ENCODE results near the gene KRTAP9-1.
"Not testable (repeated sequence)": the region's sequence is repeated elsewhere in the genome, so short reads cannot be mapped to it uniquely, and the experiment has no call there.

KRTAP9-1 gene, protein sequence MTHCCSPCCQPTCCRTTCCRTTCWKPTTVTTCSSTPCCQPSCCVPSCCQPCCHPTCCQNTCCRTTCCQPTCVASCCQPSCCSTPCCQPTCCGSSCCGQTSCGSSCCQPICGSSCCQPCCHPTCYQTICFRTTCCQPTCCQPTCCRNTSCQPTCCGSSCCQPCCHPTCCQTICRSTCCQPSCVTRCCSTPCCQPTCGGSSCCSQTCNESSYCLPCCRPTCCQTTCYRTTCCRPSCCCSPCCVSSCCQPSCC

DNA sequence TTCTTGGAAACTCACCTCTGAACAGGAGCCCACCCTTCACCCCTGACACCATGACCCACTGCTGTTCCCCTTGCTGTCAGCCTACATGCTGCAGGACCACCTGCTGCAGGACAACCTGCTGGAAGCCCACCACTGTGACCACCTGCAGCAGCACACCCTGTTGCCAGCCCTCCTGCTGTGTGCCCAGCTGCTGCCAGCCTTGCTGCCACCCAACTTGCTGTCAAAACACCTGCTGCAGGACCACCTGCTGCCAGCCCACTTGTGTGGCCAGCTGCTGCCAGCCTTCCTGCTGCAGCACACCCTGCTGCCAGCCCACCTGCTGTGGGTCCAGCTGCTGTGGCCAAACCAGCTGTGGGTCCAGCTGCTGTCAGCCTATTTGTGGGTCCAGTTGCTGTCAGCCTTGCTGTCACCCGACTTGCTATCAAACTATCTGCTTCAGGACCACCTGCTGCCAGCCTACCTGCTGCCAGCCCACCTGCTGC lies at the start of gene KRTAP9-1:
Gene KRTAP9-1, plus strand, starts transcription at position 51 of the 482 bp plus-strand sequence. Its CDS starts 0 bp downstream, at position 51.
- not testable (repeated sequence) for H3K27ac ChIP-seq (ENCODE audit: low read length); DNase-seq (ENCODE audit: low read depth, low spot score); H3K4me3 ChIP-seq (ENCODE audit: low read length); H3K4me1 ChIP-seq (ENCODE audit: control insufficient read depth, insufficient read depth, low read length); H3K27me3 ChIP-seq (ENCODE audit: control insufficient read depth, insufficient read depth, low read length); H3K9me3 ChIP-seq (ENCODE audit: control insufficient read depth, insufficient read depth, low read length); H3K36me3 ChIP-seq (ENCODE audit: control insufficient read depth, insufficient read depth, low read length)
- WGBS (ENCODE audit: insufficient coverage, insufficient read length), result no CpG with 5 or more reads among the region's 1 CpG

DNA sequence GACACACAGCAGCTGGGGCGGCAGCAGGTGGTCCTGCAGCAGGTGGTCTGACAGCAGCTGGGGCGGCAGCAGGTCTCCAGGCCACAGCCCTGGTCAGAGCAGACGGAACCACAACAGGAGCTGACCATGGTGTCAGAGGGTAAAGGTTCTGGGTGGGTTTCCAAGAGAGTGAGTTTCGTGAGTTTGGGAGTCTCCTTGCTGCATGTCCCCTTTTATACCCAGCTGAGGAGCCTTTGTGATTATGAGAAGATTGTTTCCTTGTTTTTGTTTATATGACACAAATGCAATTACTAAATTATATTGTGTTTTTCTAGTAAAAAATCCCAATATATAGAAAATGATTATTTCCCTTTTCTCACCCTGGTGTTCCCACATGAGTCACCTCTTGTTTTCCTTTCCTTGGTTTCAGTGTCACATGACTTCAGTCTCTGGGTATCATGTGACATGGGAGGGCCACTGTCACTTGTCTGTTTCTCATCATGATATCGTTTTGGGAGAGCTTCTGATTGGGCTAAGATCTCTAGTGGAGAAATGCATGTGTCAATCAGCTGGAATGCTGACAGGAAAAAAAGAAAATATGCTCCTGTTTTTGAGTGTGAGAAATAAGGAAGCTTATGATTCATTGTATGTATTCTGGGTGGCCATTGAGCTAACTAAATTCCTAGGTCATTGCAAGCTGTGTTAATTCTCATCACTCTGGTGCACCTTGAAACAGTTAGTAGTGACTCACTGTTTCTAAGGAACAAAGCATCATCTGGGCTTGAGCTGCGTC lies 49.1 kb upstream of the KRTAP9-1 start, which contains the start of gene KRTAP4-6:
Gene KRTAP4-6, minus strand, starts transcription at position 185 of the 772 bp plus-strand sequence. Its CDS starts 57 bp downstream, at position 128.
- Histone ChIP-seq H3K4me1 (ENCODE audit: control insufficient read depth, insufficient read depth, low read length) (no peaks in the 10 kb centered on the region), H3K36me3 (ENCODE audit: control insufficient read depth, insufficient read depth, low read length) (no peaks in the 10 kb centered on the region), H3K4me3 (ENCODE audit: low read length) (no peak within 1 kb of the TSS), H3K27me3 (ENCODE audit: control insufficient read depth, insufficient read depth, low read length) (no peaks in the 10 kb centered on the region), H3K9me3 (ENCODE audit: control insufficient read depth, insufficient read depth, low read length) (no peaks in the 10 kb centered on the region), H3K27ac (ENCODE audit: low read length) (no peak within 1 kb of the TSS)
- no CpG with 5 or more reads among the region's 6 CpGs for WGBS (ENCODE audit: insufficient coverage, insufficient read length)
- DNase-seq (ENCODE audit: low read depth, low spot score), result no peak

DNA sequence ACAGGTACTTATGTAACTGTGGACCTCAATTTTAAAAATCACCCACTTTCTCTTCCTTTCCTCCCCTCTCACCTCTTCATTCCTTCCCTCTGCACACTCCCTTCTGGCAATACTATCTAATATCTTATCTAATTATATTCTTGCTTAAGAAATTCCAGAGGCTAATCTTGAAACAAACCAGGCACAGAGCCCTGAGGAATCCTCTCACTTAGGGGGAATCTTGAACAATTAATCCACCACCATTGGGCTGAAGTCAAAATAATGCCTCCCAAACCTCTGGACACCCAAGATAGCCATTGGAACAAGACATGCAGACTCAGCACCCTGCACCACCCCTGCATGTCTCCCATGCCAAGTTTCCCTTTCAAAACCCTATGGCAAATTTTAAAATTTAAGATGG lies 48.3 kb upstream of the KRTAP9-1 start:
- no peak for DNase-seq (ENCODE audit: low read depth, low spot score)
- no peaks in the 10 kb centered on the region for H3K9me3 ChIP-seq (ENCODE audit: control insufficient read depth, insufficient read depth, low read length)
- H3K4me1 ChIP-seq (ENCODE audit: control insufficient read depth, insufficient read depth, low read length), result no peaks in the 10 kb centered on the region
- no peaks in the 10 kb centered on the region for H3K36me3 ChIP-seq (ENCODE audit: control insufficient read depth, insufficient read depth, low read length)
- H3K27ac ChIP-seq (ENCODE audit: low read length), result no peak overlapping the region
- H3K4me3 ChIP-seq (ENCODE audit: low read length), result no peak overlapping the region
- no peaks in the 10 kb centered on the region for H3K27me3 ChIP-seq (ENCODE audit: control insufficient read depth, insufficient read depth, low read length)

DNA sequence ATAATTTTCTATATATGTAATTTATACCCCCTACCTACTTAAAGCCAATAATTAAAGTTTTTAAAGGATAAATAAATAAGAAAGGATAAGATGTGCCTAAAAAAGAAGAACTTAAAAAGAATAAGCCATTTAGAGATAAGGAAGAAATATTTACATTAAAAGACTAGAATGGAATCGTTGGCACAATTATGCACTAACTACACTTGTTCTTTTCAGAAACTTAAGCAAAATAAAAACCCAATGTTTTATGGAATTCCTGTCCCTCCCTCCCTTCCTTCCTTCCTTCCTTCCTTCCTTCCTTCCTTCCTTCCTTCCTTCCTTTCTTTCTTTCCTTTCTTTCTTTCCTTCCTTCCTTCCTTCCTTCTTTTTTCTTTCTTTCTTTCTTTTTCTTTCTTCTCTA lies 44.8 kb upstream of the KRTAP9-1 start:
- DNase-seq (ENCODE audit: low read depth, low spot score), result no peak
- Histone ChIP-seq H3K9me3 (ENCODE audit: control insufficient read depth, insufficient read depth, low read length) (no peaks in the 10 kb centered on the region), H3K4me3 (ENCODE audit: low read length) (no peak overlapping the region), H3K4me1 (ENCODE audit: control insufficient read depth, insufficient read depth, low read length) (no peaks in the 10 kb centered on the region), H3K27ac (ENCODE audit: low read length) (no peak overlapping the region), H3K36me3 (ENCODE audit: control insufficient read depth, insufficient read depth, low read length) (no peaks in the 10 kb centered on the region), H3K27me3 (ENCODE audit: control insufficient read depth, insufficient read depth, low read length) (no peaks in the 10 kb centered on the region)
- WGBS (ENCODE audit: insufficient coverage, insufficient read length), result no CpG with 5 or more reads among the region's 1 CpG

DNA sequence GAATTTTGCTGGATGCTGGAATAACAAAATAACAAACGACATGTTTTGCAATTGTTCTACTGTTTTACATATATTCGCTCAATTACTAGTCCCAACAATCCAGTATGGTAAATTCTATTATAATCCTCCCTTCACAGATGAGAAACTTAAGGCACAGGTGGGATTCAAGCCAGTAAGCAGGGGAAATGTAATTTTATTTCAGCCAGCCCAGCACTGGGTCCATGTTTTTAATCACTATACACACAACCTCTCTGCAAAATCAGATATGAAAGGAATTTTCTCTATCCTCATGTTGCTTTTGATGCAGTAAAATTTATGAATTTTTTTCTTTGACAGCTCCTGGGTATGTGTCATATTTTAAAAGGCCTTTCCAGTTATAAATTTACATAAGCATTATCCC lies 44.4 kb upstream of the KRTAP9-1 start:
- no peaks in the 10 kb centered on the region for H3K4me1 ChIP-seq (ENCODE audit: control insufficient read depth, insufficient read depth, low read length)
- no peak for DNase-seq (ENCODE audit: low read depth, low spot score)
- H3K36me3 ChIP-seq (ENCODE audit: control insufficient read depth, insufficient read depth, low read length), result no peaks in the 10 kb centered on the region
- H3K4me3 ChIP-seq (ENCODE audit: low read length), result no peak overlapping the region
- no peaks in the 10 kb centered on the region for H3K9me3 ChIP-seq (ENCODE audit: control insufficient read depth, insufficient read depth, low read length)
- no peaks in the 10 kb centered on the region for H3K27me3 ChIP-seq (ENCODE audit: control insufficient read depth, insufficient read depth, low read length)
- WGBS (ENCODE audit: insufficient coverage, insufficient read length), result no CpG with 5 or more reads among the region's 2 CpGs
- H3K27ac ChIP-seq (ENCODE audit: low read length), result no peak overlapping the region

DNA sequence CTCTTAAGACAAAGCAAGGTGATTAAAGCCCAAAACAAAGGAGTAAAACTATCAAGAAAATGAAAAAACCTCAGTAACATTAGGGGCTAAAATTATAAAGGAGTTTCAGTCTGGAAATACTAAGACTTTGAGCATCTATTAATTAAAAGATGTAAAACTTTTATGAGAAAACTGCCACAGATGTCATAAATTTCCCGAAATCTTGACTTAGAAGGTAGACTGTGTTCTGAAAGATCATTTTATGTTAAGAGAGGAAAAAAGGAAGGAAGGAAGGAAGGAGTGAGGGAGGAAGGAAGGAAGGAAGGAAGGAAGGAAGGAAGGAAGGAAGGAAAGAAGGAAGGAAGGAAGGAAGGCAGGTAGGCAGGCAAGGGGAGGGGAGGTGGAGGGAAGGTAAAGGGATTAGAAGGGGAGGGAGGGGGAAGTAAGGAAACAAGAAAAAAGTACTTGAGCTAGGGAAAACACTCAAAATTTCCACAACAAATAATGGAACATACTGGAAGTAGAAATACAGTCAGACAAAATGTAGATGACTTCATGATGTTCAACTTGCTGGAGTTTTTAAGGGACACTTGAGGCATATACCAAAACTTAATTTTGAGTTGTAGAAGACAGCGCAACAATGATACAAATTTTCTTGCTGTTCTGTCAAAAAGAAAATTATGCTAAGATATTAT lies 42.0 kb upstream of the KRTAP9-1 start:
- WGBS (ENCODE audit: insufficient coverage, insufficient read length), result no CpG with 5 or more reads among the region's 2 CpGs
- DNase-seq (ENCODE audit: low read depth, low spot score), result no peak
- H3K9me3 ChIP-seq (ENCODE audit: control insufficient read depth, insufficient read depth, low read length), result no peaks in the 10 kb centered on the region
- no peak overlapping the region for H3K27ac ChIP-seq (ENCODE audit: low read length)
- H3K27me3 ChIP-seq (ENCODE audit: control insufficient read depth, insufficient read depth, low read length), result no peaks in the 10 kb centered on the region
- no peak overlapping the region for H3K4me3 ChIP-seq (ENCODE audit: low read length)
- no peaks in the 10 kb centered on the region for H3K36me3 ChIP-seq (ENCODE audit: control insufficient read depth, insufficient read depth, low read length)
- H3K4me1 ChIP-seq (ENCODE audit: control insufficient read depth, insufficient read depth, low read length), result no peaks in the 10 kb centered on the region

DNA sequence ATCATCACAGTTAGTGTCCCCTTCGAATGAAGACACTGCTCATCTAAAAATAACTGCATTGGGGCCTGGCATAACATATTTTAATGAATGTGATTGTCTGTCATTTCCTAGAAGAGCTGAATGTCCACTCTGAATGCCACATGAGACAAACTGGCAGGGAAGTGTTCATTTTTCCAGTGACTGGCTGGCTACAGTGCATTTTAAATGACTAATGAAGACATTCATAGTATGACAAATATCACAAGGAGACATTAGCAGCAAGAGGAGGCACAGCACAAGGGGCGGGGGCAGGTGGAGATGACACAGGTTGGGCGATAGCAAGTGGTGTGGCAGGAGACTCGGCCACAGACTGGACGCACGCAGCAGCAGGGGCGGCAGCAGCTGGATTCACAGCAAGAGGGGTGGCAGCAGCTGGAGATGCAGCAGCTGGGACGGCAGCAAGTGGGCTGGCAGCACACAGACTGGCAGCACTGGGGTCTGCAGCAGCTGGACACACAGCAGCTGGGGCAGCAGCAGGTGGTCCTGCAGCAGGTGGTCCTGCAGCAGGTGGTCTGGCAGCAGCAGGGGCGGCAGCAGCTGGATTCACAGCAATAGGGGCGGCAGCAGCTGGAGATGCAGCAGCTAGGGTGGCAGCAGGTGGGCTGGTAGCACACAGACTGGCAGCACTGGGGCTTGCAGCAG lies 40.6 kb upstream of the KRTAP9-1 start:
- not testable (repeated sequence) for H3K9me3 ChIP-seq (ENCODE audit: control insufficient read depth, insufficient read depth, low read length); H3K27me3 ChIP-seq (ENCODE audit: control insufficient read depth, insufficient read depth, low read length); H3K4me3 ChIP-seq (ENCODE audit: low read length); H3K4me1 ChIP-seq (ENCODE audit: control insufficient read depth, insufficient read depth, low read length); H3K27ac ChIP-seq (ENCODE audit: low read length); DNase-seq (ENCODE audit: low read depth, low spot score); H3K36me3 ChIP-seq (ENCODE audit: control insufficient read depth, insufficient read depth, low read length)
- no CpG with 5 or more reads among the region's 10 CpGs for WGBS (ENCODE audit: insufficient coverage, insufficient read length)

DNA sequence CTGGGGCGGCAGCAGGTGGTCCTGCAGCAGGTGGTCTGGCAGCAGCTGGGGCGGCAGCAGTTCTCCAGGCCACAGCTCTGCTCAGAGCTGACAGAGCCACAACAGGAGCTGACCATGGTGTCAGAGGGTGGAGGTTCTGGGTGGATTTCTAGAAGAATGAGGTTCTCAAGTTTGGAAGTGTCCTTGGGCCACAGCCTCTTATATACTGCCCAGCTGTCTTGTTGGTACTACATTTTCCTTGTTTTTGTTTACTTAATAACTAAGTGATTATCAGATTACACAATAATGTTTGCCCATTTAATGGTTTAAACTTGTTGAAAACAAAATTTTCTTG lies 40.1 kb upstream of the KRTAP9-1 start, which contains the start of gene KRTAP4-5:
Gene KRTAP4-5, minus strand, starts transcription at position 174 of the 334 bp plus-strand sequence. Its CDS starts 58 bp downstream, at position 116.
- H3K27ac ChIP-seq (ENCODE audit: low read length), result no peak within 1 kb of the TSS
- no peaks in the 10 kb centered on the region for H3K9me3 ChIP-seq (ENCODE audit: control insufficient read depth, insufficient read depth, low read length)
- H3K4me1 ChIP-seq (ENCODE audit: control insufficient read depth, insufficient read depth, low read length), result no peaks in the 10 kb centered on the region
- no peak within 1 kb of the TSS for H3K4me3 ChIP-seq (ENCODE audit: low read length)
- H3K27me3 ChIP-seq (ENCODE audit: control insufficient read depth, insufficient read depth, low read length), result no peaks in the 10 kb centered on the region
- DNase-seq (ENCODE audit: low read depth, low spot score), result no peak
- no CpG with 5 or more reads among the region's 2 CpGs for WGBS (ENCODE audit: insufficient coverage, insufficient read length)
- no peaks in the 10 kb centered on the region for H3K36me3 ChIP-seq (ENCODE audit: control insufficient read depth, insufficient read depth, low read length)

DNA sequence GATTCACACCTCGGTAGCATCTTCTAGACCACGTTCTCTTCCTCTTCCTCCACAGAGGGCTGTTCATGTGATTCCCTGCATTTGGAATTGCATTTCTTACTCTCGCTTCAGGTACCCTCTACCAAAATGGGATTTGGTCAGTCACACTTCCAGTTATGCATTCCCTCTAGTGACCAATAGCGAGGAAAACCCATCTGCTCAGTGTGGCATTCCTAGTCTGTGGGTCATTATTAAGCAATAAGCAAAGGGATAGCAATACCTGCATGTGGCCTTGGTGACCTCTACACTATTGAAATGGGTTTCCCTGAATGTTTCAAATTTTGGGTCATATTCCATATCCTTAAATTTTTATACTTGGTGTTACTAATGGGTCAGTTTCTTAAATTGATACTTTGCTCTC lies 39.7 kb upstream of the KRTAP9-1 start:
- Histone ChIP-seq H3K27ac (ENCODE audit: low read length) (no peak overlapping the region), H3K9me3 (ENCODE audit: control insufficient read depth, insufficient read depth, low read length) (no peaks in the 10 kb centered on the region), H3K27me3 (ENCODE audit: control insufficient read depth, insufficient read depth, low read length) (no peaks in the 10 kb centered on the region), H3K4me3 (ENCODE audit: low read length) (no peak overlapping the region), H3K4me1 (ENCODE audit: control insufficient read depth, insufficient read depth, low read length) (no peaks in the 10 kb centered on the region), H3K36me3 (ENCODE audit: control insufficient read depth, insufficient read depth, low read length) (no peaks in the 10 kb centered on the region)
- WGBS (ENCODE audit: insufficient coverage, insufficient read length), result no CpG with 5 or more reads among the region's 4 CpGs
- no peak for DNase-seq (ENCODE audit: low read depth, low spot score)

DNA sequence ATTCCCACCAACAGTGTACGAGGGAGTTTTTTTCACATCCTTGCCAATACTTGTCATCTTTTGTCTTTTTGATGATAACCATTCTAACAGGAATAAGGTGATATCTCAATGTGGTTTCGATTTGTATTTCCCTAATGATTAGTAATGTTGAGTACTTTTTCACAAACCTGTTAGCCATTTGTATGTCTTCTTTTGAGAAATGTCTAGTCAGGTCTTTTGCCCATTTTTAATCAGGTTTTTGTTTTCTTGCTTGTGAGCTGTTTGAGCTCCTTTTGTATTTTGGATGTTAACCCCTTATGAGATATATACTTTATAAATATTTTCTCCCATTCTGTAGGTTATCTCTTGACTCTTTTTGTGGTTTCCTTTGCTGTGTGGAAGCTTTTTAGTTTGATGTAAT lies 38.2 kb upstream of the KRTAP9-1 start:
- no peak for DNase-seq (ENCODE audit: low read depth, low spot score)
- H3K4me1 ChIP-seq (ENCODE audit: control insufficient read depth, insufficient read depth, low read length), result no peaks in the 10 kb centered on the region
- no peaks in the 10 kb centered on the region for H3K27me3 ChIP-seq (ENCODE audit: control insufficient read depth, insufficient read depth, low read length)
- H3K4me3 ChIP-seq (ENCODE audit: low read length), result no peak overlapping the region
- WGBS (ENCODE audit: insufficient coverage, insufficient read length), result no CpG with 5 or more reads among the region's 2 CpGs
- no peaks in the 10 kb centered on the region for H3K9me3 ChIP-seq (ENCODE audit: control insufficient read depth, insufficient read depth, low read length)
- no peaks in the 10 kb centered on the region for H3K36me3 ChIP-seq (ENCODE audit: control insufficient read depth, insufficient read depth, low read length)
- H3K27ac ChIP-seq (ENCODE audit: low read length), result no peak overlapping the region
